Panc1 (cell line): ENCODE data around the gene FARS2. TPM values are rescaled to one million over a fixed set of nuclear protein-coding genes. Genes with fewer than 3 reads are reported as not detected.

Experiments
- ATAC-seq: fragments of 200-7000 bp; cut with Tn5 transposase; 2 replicates; pipeline ENCODE4 v1.9.1; 2020; ENCODE audit warnings: mild to moderate bottlenecking, moderate library complexity
- BruUV-seq: library from RNA; stranded (reverse); fragments of 400-500 nt; replicated peaks from 2 replicates; lab custom pipeline; 2021; lab: Mats Ljungman, UMichigan
- CTCF ChIA-PET: fragments of 300-600 bp; sonication (Branson Sonifier 250); formaldehyde crosslinking; loops from one replicate; lab custom pipeline; 2022; ENCODE audit warnings: antibody characterized with exemption; lab: Charles Lee
- POLR2A ChIA-PET: fragments of 300-600 bp; sonication (Branson Sonifier 250); formaldehyde crosslinking; loops from one replicate; lab custom pipeline; 2022; ENCODE audit warnings: antibody characterized with exemption; lab: Charles Lee
- DNase-seq: peaks from one replicate; pipeline ENCODE4 v3.0.0-alpha.2; 2010; ENCODE audit warnings: low read depth, low spot score
- H3K27ac ChIP-seq: 2 replicates; pipeline ENCODE4 v1.5.1; 2011; ENCODE audit warnings: mild to moderate bottlenecking, low read length, inconsistent platforms
- H3K27me3 ChIP-seq: fragments of 200-500 bp; sonication (Bioruptor generic); 2 replicates; pipeline ENCODE4 v1.6.0; 2014; ENCODE audit warnings: low read length, inconsistent platforms; ENCODE audit not compliant: control insufficient read depth, insufficient read depth
- H3K36me3 ChIP-seq: fragments of 200-500 bp; sonication (Bioruptor generic); 2 replicates; pipeline ENCODE4 v1.5.1; 2014; ENCODE audit warnings: inconsistent platforms, mild to moderate bottlenecking, low read length, moderate library complexity; ENCODE audit not compliant: control insufficient read depth, insufficient read depth
- H3K4me1 ChIP-seq: 2 replicates; pipeline ENCODE4 v1.5.1; 2011; ENCODE audit warnings: inconsistent platforms, mild to moderate bottlenecking, low read length, moderate library complexity; ENCODE audit not compliant: control insufficient read depth, insufficient read depth
- H3K4me3 ChIP-seq, 2 experiments: 2 replicates each; pipeline ENCODE4 v1.5.1; 2011 to 2012; ENCODE audit warnings: low read depth in 2 of 2, low read length in 2 of 2, mild to moderate bottlenecking in 2 of 2, inconsistent platforms in 1 of 2, moderate library complexity in 1 of 2
- H3K9me3 ChIP-seq: fragments of 200-500 bp; sonication (Bioruptor generic); 2 replicates; pipeline ENCODE4 v1.5.1; 2014; ENCODE audit warnings: low read depth, mild to moderate bottlenecking, inconsistent platforms, low read length, moderate library complexity; ENCODE audit not compliant: control insufficient read depth, insufficient read depth
- POLR2AphosphoS5 ChIP-seq: IDR thresholded peaks from 2 replicates; pipeline ENCODE4 v1.6.1; 2012; ENCODE audit warnings: mild to moderate bottlenecking, low read depth, low read length, moderate library complexity
- REST ChIP-seq, 2 experiments: IDR thresholded peaks; 2 replicates each; pipeline ENCODE4 v1.6.1; 2011 to 2012; ENCODE audit warnings: low read depth in 2 of 2, control low read depth in 1 of 2, low read length in 1 of 2, mild to moderate bottlenecking in 1 of 2, moderate library complexity in 1 of 2; ENCODE audit not compliant: insufficient read depth in 1 of 2
- SIN3A ChIP-seq: IDR thresholded peaks from 2 replicates; pipeline ENCODE4 v1.6.1; 2012; ENCODE audit warnings: low read depth, mild to moderate bottlenecking, low read length, moderate library complexity, borderline replicate concordance; ENCODE audit not compliant: insufficient read depth
- TCF7L2 ChIP-seq: IDR thresholded peaks from 2 replicates; pipeline ENCODE4 v1.6.1; 2011; ENCODE audit warnings: mild to moderate bottlenecking, low read depth, low read length, inconsistent platforms
- in situ Hi-C: cut with HindIII; loops from 2 replicates; pipeline ENCODE4 v1.10.0; 2016; ENCODE audit warnings: low sequenced_read_pairs, low pct_unique_long_range_greater_than_20kb
- intact Hi-C: fragments of 100-400 bp; cut with micrococcal nuclease; formaldehyde crosslinking; loops from one replicate; pipeline ENCODE4 v1.10.0; 2022; ENCODE audit not compliant: unreplicated experiment
- total RNA-seq: library from RNA; stranded (reverse); gene quantifications from one replicate; pipeline ENCODE4 v1.2.1, GENCODE V29; 2021; ENCODE audit not compliant: unreplicated experiment
- TF ChIP-seq, protein P1 (sequence below): fragments of 450-650 bp; IDR thresholded peaks from 2 replicates; pipeline ENCODE4 v1.5.1; 2017; ENCODE audit warnings: mild to moderate bottlenecking

Gene FARS2
- total RNA-seq, 1 experiment from 2014 or later: 12.8 TPM

GRCh38 chr6:5257400-5257799 is 3.9 kb upstream of the FARS2 start:
- ATAC-seq: no peak
- intact Hi-C loops: no loop called here
- Histone ChIP-seq H3K4me3 (no peak overlapping the region), H3K27ac (no peak overlapping the region), H3K4me1 (peaks cover 11% of the 10 kb centered on the region), H3K36me3 (peaks cover 7% of the 10 kb centered on the region; the same call in 1 of the 2 replicates), H3K27me3 (no peaks in the 10 kb centered on the region), H3K9me3 (no peaks in the 10 kb centered on the region)
- ChIA-PET CTCF (no interaction called here), POLR2A (no interaction called here)
- TF ChIP-seq POLR2AphosphoS5 (no peak), TCF7L2 (no peak), REST (IDR thresholded peaks at IDR 0.05; ENCODE audit: insufficient read depth in 1 of 2, low read depth in 2 of 2, low read length in 1 of 2) (no peak), SIN3A (no peak)
- TF ChIP-seq, protein P1, sequence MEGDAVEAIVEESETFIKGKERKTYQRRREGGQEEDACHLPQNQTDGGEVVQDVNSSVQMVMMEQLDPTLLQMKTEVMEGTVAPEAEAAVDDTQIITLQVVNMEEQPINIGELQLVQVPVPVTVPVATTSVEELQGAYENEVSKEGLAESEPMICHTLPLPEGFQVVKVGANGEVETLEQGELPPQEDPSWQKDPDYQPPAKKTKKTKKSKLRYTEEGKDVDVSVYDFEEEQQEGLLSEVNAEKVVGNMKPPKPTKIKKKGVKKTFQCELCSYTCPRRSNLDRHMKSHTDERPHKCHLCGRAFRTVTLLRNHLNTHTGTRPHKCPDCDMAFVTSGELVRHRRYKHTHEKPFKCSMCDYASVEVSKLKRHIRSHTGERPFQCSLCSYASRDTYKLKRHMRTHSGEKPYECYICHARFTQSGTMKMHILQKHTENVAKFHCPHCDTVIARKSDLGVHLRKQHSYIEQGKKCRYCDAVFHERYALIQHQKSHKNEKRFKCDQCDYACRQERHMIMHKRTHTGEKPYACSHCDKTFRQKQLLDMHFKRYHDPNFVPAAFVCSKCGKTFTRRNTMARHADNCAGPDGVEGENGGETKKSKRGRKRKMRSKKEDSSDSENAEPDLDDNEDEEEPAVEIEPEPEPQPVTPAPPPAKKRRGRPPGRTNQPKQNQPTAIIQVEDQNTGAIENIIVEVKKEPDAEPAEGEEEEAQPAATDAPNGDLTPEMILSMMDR: no peak
- in situ Hi-C loops: no loop called here
- DNase-seq: no peak
- no TSS peak for BruUV-seq

GRCh38 chr6:5259428-5259827 is 1.9 kb upstream of the FARS2 start:
- Histone ChIP-seq H3K36me3 (peaks cover 7% of the 10 kb centered on the region; the same call in 1 of the 2 replicates), H3K4me3 (peak overlapping the region; percentile 91 to 98; a peak in 3 of 4 replicates), H3K27ac (peak overlapping the region; percentile 91), H3K27me3 (no peaks in the 10 kb centered on the region), H3K4me1 (peaks cover 15% of the 10 kb centered on the region), H3K9me3 (no peaks in the 10 kb centered on the region)
- in situ Hi-C loops (no loop called here), intact Hi-C loops (no loop called here)
- ChIA-PET CTCF (no interaction called here), POLR2A (no interaction called here)
- no TSS peak for BruUV-seq
- TF ChIP-seq, protein P1: no peak
- TF ChIP-seq TCF7L2 (no peak), REST (IDR thresholded peaks at IDR 0.05; ENCODE audit: insufficient read depth in 1 of 2, low read depth in 2 of 2, low read length in 1 of 2) (no peak), POLR2AphosphoS5 (no peak), SIN3A (no peak)
- ATAC-seq: no peak
- no peak for DNase-seq
